GM18873 (cell line): Measurements from ENCODE around the gene GLIS1.

Source experiments
- ATAC-seq: cut with Tn5 transposase; IDR thresholded peaks from one replicate; pipeline ENCODE4 v1.9.1; 2021; ENCODE audit warnings: mild to moderate bottlenecking, moderate library complexity, moderate number of reproducible peaks; ENCODE audit not compliant: unreplicated experiment, low FRiP score

The GLIS1 gene

GRCh38 chr1:53737648-53738204 lies 1.2 kb downstream of the GLIS1 start:
- ATAC-seq = no peak

- no peak for ATAC-seq
Observed at GRCh38 chr1:53736290-53736689, 2.7 kb downstream of the GLIS1 start.

GRCh38 chr1:53735681-53736080 lies 3.3 kb downstream of the GLIS1 start:
- ATAC-seq = no peak

GRCh38 chr1:53735261-53735660 lies 3.7 kb downstream of the GLIS1 start:
- no peak for ATAC-seq

GRCh38 chr1:53734650-53735211 lies 4.2 kb downstream of the GLIS1 start:
- no peak for ATAC-seq

GRCh38 chr1:53733975-53734649 lies 4.9 kb downstream of the GLIS1 start:
- ATAC-seq = no peak

GRCh38 chr1:53733447-53733931 lies 5.5 kb downstream of the GLIS1 start:
- no peak for ATAC-seq

GRCh38 chr1:53732912-53733317 lies 6.0 kb downstream of the GLIS1 start:
- ATAC-seq = no peak

- ATAC-seq = no peak
Observed at GRCh38 chr1:53732409-53732808, 6.6 kb downstream of the GLIS1 start.

- no peak for ATAC-seq
Observed at GRCh38 chr1:53731779-53732305, 7.1 kb downstream of the GLIS1 start.

- ATAC-seq = no peak
Observed at GRCh38 chr1:53731043-53731600, 7.8 kb downstream of the GLIS1 start.

- no peak for ATAC-seq
Observed at GRCh38 chr1:53730224-53730865, 8.6 kb downstream of the GLIS1 start.

- ATAC-seq = no peak
Observed at GRCh38 chr1:53729456-53730223, 9.3 kb downstream of the GLIS1 start.

GRCh38 chr1:53728702-53729455 lies 10.1 kb downstream of the GLIS1 start:
- ATAC-seq = no peak

GRCh38 chr1:53728196-53728595 lies 10.8 kb downstream of the GLIS1 start:
- no peak for ATAC-seq

- ATAC-seq = no peak
Observed at GRCh38 chr1:53727461-53728092, 11.4 kb downstream of the GLIS1 start.

- no peak for ATAC-seq
Observed at GRCh38 chr1:53726009-53726600, 12.9 kb downstream of the GLIS1 start.

- ATAC-seq = no peak
Observed at GRCh38 chr1:53725238-53725689, 13.7 kb downstream of the GLIS1 start.

GRCh38 chr1:53722025-53722424 lies 16.9 kb downstream of the GLIS1 start:
- no peak for ATAC-seq
